Endothelial cell (in vitro differentiated cells): ENCODE data around the gene TM4SF5. TPM values are rescaled to one million over a fixed set of nuclear protein-coding genes. Genes with fewer than 3 reads are reported as not detected.

Experiments
- DNase-seq: peaks from one replicate; pipeline ENCODE4 v3.0.0; 2021; ENCODE audit warnings: low spot score
- H3K27ac Mint-ChIP-seq: one replicate; pipeline ENCODE4 v1.8.0; 2021; ENCODE audit warnings: mixed read lengths, inconsistent platforms; ENCODE audit not compliant: unreplicated experiment
- H3K27me3 Mint-ChIP-seq: one replicate; pipeline ENCODE4 v1.8.0; 2021; ENCODE audit warnings: mild to moderate bottlenecking, moderate library complexity, mixed read lengths, inconsistent platforms; ENCODE audit not compliant: unreplicated experiment
- H3K36me3 Mint-ChIP-seq: one replicate; pipeline ENCODE4 v1.8.0; 2021; ENCODE audit warnings: mild to moderate bottlenecking, low read depth, mixed read lengths, inconsistent platforms; ENCODE audit not compliant: unreplicated experiment
- H3K4me1 Mint-ChIP-seq: one replicate; pipeline ENCODE4 v1.8.0; 2021; ENCODE audit warnings: mild to moderate bottlenecking, mixed read lengths, inconsistent platforms; ENCODE audit not compliant: unreplicated experiment
- H3K4me3 Mint-ChIP-seq: one replicate; pipeline ENCODE4 v1.8.0; 2021; ENCODE audit warnings: mild to moderate bottlenecking, mixed read lengths, inconsistent platforms; ENCODE audit not compliant: unreplicated experiment
- H3K9me3 Mint-ChIP-seq: one replicate; pipeline ENCODE4 v1.8.0; 2021; ENCODE audit warnings: mixed read lengths, inconsistent platforms; ENCODE audit not compliant: unreplicated experiment
- total RNA-seq: library from RNA; stranded (reverse); fragmentation: NEBNext Ultra II Directional; extraction: Animal tissue kit (Norgen Biotek cat#: 25700); gene quantifications from one replicate; pipeline ENCODE4 v1.2.1, GENCODE V29; 2021; ENCODE audit not compliant: unreplicated experiment
- TF ChIP-seq, protein P1 (sequence below): fragments of 200-600 bp; sonication (generic); IDR thresholded peaks from one replicate; pipeline ENCODE4 v1.5.0; 2021; ENCODE audit warnings: antibody characterized with exemption; ENCODE audit not compliant: unreplicated experiment

The TM4SF5 gene
- total RNA-seq, 1 donor from 2014 or later, result not detected

DNA sequence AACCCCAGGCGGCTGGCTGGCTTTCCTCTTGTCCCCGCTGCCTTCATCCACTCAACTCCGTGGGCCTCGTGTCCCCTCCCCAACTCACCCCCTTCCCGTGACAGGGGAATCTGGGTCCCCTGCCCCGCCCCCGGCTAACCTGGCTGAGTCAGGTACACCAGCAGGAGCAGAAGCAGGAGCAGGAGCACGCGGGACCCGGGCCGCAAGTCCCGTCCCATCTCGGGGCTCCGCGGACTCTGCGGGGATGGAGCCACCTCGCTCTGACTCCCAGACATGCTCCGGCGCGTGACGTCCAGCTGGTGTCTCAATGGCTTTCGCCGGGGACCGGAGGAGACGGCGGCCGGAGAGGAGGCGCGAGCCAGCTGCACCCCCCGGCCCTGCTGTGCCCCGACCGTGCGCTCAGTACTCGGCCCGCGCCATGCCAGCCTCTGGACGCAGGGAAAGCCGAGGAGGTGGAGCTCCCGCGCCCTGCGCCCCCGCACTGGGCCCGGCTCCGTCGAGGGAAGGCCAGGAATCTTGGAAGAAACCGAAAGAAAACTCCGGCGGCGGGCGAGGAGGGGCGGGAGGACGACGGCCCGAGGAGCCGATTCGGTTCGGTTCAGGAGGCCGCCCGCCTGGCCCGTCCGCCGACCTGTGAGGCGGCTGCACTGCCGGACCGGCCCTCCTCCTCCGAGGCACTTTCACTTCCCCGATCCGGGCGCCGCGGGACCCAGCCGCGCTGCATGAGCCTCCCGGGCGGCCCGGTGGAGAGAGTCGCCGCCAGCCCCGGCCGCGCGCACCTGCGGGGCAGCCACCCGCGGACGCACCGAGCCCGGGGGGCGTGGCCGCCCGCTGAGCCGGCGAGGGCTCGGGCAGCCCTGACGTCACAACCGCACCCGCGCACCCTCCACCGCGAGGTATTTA, 32.3 kb upstream of the TM4SF5 start, which contains the start of the genes CXCL16 and ZMYND15:
Gene CXCL16, minus strand, starts transcription at position 807 of the 903 bp plus-strand sequence. Its CDS starts 589 bp downstream, at position 218.
Gene ZMYND15, plus strand, starts transcription at position 712 of the 903 bp plus-strand sequence. CDS start 716 bp downstream, outside the sequence.
- Mint-ChIP-seq H3K4me1 (peaks cover 9% of the 10 kb centered on the region), H3K9me3 (no peaks in the 10 kb centered on the region), H3K36me3 (no peaks in the 10 kb centered on the region), H3K27ac (peak within 1 kb of the TSS; percentile 42), H3K4me3 (peak within 1 kb of the TSS; percentile 86), H3K27me3 (peaks cover 28% of the 10 kb centered on the region)
- TF ChIP-seq, protein P1, sequence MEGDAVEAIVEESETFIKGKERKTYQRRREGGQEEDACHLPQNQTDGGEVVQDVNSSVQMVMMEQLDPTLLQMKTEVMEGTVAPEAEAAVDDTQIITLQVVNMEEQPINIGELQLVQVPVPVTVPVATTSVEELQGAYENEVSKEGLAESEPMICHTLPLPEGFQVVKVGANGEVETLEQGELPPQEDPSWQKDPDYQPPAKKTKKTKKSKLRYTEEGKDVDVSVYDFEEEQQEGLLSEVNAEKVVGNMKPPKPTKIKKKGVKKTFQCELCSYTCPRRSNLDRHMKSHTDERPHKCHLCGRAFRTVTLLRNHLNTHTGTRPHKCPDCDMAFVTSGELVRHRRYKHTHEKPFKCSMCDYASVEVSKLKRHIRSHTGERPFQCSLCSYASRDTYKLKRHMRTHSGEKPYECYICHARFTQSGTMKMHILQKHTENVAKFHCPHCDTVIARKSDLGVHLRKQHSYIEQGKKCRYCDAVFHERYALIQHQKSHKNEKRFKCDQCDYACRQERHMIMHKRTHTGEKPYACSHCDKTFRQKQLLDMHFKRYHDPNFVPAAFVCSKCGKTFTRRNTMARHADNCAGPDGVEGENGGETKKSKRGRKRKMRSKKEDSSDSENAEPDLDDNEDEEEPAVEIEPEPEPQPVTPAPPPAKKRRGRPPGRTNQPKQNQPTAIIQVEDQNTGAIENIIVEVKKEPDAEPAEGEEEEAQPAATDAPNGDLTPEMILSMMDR, result no peak
- peak; percentile 31 for DNase-seq

DNA sequence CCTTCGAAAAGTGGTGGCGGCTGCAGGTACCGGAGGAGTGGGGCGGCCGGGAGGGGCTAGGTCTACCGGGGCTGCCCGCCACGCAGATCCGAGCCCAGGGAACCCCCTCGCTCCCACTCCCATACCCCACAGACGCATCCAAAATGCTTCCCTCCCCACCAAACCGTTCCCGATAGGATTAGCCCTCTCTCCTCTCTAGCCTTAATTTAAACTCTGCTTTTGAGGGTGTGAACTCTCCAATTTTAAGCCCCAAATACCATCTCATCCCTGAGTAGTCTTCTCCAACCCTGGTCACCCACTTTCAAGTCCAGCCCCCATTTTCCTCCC, 31.7 kb upstream of the TM4SF5 start:
- Mint-ChIP-seq H3K27me3 (peaks cover 26% of the 10 kb centered on the region), H3K9me3 (no peaks in the 10 kb centered on the region), H3K4me1 (peaks cover 9% of the 10 kb centered on the region), H3K4me3 (peak overlapping the region; percentile 86), H3K36me3 (no peaks in the 10 kb centered on the region), H3K27ac (peak overlapping the region; percentile 26)
- DNase-seq, result no peak
- TF ChIP-seq, protein P1, result no peak

DNA sequence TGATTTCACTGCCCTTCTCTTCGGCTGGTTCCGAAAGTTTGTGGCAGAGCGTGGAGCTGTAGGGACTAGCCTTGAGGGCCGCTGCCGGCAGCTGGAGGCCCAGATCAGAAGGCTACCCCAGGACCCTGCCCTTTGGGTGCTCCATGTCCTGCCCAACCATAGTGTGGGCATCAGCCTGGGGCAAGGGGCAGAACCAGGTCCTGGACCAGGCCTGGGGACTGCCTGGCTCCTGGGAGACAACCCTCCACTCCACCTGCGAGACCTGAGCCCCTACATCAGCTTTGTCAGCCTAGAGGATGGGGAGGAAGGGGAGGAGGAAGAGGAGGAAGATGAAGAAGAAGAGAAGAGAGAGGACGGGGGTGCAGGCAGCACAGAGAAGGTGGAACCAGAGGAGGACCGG, 31.1 kb upstream of the TM4SF5 start:
- no peak for DNase-seq
- H3K4me3 Mint-ChIP-seq, result peak overlapping the region; percentile 86
- H3K4me1 Mint-ChIP-seq, result peaks cover 13% of the 10 kb centered on the region
- no peaks in the 10 kb centered on the region for H3K9me3 Mint-ChIP-seq
- peaks cover 28% of the 10 kb centered on the region for H3K27me3 Mint-ChIP-seq
- no peak overlapping the region for H3K27ac Mint-ChIP-seq
- H3K36me3 Mint-ChIP-seq, result no peaks in the 10 kb centered on the region
- TF ChIP-seq, protein P1, result no peak

DNA sequence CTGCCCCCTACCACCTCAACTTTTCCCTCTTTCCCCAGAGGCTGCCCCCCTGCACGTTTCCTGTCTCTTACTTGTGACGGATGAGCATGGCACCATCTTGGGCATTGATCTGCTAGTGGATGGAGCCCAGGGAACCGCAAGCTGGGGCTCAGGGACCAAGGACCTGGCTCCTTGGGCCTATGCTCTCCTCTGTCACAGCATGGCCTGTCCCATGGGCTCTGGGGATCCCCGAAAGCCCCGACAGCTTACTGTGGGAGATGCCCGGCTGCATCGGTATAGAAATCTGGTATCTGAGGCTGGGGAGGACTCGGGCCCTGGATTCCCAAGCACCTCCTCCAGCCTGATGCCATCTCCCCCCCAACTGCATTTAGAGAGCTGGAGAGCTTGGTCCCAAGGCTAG, 30.1 kb upstream of the TM4SF5 start:
- no peaks in the 10 kb centered on the region for H3K36me3 Mint-ChIP-seq

More for the DNA sequence above, 30.1 kb upstream of the TM4SF5 start:
- DNase-seq, result no peak
- TF ChIP-seq, protein P1, result no peak
- Mint-ChIP-seq H3K9me3 (no peaks in the 10 kb centered on the region), H3K4me1 (peaks cover 13% of the 10 kb centered on the region), H3K4me3 (no peak overlapping the region), H3K27ac (no peak overlapping the region), H3K27me3 (peaks cover 29% of the 10 kb centered on the region)
